GM12872 (cell line): ENCODE data around the gene RNF115.

Experiments used
- TF ChIP-seq, protein P1 (sequence below): IDR thresholded peaks from 3 replicates; pipeline ENCODE4 v1.5.1; 2011; ENCODE audit warnings: low read depth, mild to moderate bottlenecking, low read length, moderate library complexity; ENCODE audit not compliant: insufficient read depth

The RNF115 gene

DNA sequence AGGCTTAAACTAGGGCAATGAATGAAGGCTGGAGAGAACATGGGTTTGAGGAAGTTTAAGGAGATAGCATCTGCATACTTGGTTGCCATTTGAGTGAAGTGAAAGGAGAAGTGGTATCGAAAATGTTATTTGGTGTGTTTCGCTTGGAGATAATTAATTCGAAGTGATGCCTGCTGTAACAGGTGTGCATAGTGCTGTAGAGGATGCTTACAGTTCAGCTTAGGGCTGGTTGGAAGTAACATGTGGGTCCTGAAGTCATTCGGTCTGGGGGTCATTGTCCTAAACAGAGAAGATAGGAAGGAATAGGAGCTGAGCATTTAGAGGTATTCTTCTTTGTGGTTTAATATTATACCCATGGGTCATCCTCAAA is 21.2 kb upstream of the RNF115 start:
- TF ChIP-seq, protein P1, sequence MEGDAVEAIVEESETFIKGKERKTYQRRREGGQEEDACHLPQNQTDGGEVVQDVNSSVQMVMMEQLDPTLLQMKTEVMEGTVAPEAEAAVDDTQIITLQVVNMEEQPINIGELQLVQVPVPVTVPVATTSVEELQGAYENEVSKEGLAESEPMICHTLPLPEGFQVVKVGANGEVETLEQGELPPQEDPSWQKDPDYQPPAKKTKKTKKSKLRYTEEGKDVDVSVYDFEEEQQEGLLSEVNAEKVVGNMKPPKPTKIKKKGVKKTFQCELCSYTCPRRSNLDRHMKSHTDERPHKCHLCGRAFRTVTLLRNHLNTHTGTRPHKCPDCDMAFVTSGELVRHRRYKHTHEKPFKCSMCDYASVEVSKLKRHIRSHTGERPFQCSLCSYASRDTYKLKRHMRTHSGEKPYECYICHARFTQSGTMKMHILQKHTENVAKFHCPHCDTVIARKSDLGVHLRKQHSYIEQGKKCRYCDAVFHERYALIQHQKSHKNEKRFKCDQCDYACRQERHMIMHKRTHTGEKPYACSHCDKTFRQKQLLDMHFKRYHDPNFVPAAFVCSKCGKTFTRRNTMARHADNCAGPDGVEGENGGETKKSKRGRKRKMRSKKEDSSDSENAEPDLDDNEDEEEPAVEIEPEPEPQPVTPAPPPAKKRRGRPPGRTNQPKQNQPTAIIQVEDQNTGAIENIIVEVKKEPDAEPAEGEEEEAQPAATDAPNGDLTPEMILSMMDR: no peak

DNA sequence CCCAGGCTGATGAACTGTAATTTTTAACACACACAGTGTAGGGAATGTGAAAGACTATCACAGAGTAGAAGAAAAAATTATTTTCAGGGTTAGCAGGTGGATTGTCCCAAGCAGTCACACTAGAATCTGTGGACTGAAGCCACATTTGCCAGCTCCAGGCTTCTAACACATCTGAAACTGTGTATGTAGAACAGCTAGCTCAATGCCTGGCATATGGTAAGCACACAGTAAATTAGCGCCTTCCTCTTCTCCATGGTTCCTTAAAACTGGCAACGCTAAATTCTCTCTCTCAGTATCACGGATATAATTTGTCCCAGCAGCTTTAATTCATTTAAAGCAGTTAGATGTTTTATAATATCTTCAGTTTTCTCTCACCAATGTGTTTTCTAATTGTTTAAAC is 19.1 kb upstream of the RNF115 start:
- TF ChIP-seq, protein P1: no peak

DNA sequence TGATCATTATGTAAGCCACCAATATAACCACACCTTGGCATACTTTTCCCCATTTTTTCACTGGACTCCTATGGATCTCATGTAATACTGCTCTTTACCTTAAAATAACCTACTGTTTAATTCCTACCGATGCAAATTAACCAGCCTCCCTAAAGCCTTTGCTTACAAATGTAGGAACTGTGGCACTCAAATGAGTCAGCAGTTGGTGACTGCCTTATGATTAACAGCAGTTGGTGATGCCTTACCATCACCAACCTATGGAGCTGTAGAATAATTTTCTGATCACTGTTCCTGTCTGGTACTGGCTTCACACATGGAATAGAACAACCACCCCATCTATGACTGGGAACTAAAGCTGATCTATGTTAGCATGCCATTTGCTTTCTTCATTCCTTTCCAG is 13.8 kb upstream of the RNF115 start:
- TF ChIP-seq, protein P1: no peak

DNA sequence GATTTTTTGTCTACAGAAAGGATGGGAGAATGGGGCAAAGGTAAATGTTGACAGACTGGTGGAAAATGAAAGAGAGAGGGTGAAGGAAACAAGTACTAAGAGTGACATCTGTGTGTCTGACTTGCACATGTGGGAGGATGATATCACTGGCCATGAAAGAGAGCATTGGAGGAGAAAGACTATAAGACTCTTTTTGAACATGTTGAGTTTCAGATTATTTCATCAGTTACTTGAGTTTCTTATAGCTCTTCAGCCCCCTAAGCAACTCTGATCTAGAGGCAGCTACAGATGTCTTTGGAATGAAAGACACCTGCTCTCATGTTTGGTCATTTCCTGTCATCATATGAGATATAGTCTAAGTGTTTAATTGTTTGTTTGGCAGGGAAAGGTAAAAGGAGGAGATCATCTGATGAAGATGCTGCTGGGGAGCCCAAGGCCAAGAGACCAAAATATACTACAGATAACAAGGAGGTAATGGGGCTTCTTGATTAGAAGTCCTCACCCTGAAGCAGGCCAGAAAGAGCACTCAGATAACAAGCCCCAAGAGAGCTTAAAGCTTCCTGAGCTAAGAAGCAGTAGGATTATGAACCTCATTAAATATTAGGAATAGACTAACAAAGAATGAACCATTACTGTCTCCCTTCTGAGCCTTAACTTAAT is 4.6 kb upstream of the RNF115 start:
- TF ChIP-seq, protein P1: no peak

DNA sequence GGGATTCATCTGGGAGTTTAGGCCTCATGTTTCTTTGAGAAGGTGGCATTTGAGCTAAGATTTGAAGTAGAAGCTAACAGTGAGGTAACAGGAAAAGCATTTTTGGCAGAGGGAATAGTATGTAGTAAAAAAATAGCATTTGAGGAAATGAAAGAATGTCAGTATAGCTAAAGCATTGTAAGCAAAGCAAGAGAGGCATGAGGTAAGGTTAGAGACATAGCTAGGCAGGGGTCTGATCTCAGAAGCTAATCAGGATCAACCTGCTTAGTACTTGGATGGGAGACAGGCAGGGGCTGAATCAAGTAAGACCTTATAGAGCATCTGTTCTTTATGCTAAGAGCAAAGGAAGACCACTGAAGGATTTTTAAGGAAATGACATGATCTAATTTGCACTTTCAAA is 4.1 kb upstream of the RNF115 start:
- TF ChIP-seq, protein P1: no peak

DNA sequence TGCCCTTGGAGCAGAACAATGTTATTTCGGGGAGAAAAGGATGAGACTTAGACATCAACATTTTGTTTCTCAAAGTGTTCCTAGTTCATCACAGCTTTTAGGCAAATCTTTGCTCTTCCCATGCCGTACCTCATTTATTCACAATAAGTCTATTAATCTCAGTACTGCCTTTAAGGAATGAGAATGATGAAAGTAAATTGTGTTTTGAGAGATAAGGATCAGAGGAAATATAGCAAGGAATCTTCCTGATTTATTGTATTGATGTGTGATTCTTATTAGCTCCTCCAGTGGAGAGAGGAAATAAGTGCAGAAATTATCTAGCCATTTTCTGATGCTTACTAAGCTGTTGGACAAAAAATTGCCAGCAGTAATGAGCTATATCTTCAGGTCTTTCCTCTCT is 2.1 kb upstream of the RNF115 start:
- TF ChIP-seq, protein P1: no peak

DNA sequence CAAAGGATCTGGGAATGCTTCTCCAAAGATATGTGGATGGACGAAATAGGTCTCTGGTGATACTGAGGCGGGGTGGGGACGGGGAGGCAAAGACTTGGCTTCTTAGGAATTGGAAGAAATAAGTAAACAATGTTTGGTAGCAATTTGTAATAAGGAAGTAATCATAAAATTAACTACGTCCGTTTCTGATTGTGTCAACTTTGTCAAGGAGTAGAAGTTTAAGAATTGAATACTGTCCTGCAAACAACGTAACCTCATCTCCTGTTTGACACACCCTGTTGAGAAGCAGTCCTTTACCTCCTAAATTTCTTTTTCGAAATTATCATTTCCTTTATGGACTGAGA is 576 bp upstream of the RNF115 start:
- TF ChIP-seq, protein P1: no peak
